ENCODE data around the gene AP1G2. TPM values are rescaled to one million over a fixed set of nuclear protein-coding genes. Genes with fewer than 3 reads are reported as not detected.

Gene AP1G2
- total and polyA plus RNA-seq, 2 of the 13 experiments (the other 11 are each of a cell fraction or from before 2014, with no cell fraction given), result 96.9 to 611 TPM

- intact Hi-C loops (cut with micrococcal nuclease; ENCODE audit: unreplicated experiment), result no loop called here
- Histone ChIP-seq H3K79me2 (ENCODE audit: insufficient read depth, low read length) (no peaks in the 10 kb centered on the region), H2AFZ (ENCODE audit: low read length) (no peak overlapping the region), H3K9ac (ENCODE audit: insufficient read depth, low read depth, low read length) (no peak overlapping the region), H3K27ac (ENCODE audit: extremely low read length, insufficient read depth, low read length) (no peak overlapping the region), H4K20me1 (ENCODE audit: insufficient read depth, low read length) (no peaks in the 10 kb centered on the region), H3K36me3 (replicated peaks in 1 of 2; ENCODE audit: control insufficient read depth in 1 of 2, insufficient read depth in 2 of 2, low read length in 2 of 2) (no peaks in the 10 kb centered on the region), H3K9me3 (ENCODE audit: low read length) (no peaks in the 10 kb centered on the region), H3K27me3 (ENCODE audit: control insufficient read depth in 1 of 2, insufficient read depth in 2 of 2, low read length in 2 of 2) (no peaks in the 10 kb centered on the region; a peak in 1 of 5 replicates), H3K4me2 (ENCODE audit: low read depth, low read length) (no peak overlapping the region), H3K4me3 (replicated peaks in 1 of 3; ENCODE audit: insufficient read depth in 1 of 3, low read depth in 2 of 3, low read length in 3 of 3) (no peak overlapping the region), H3K4me1 (ENCODE audit: insufficient read depth, low read length) (peaks cover 67% of the 10 kb centered on the region)
- CTCF ChIA-PET (ENCODE audit: low intra/inter-chr PET ratio, low total read pairs), result no interaction called here
- DNase-seq (ENCODE audit: low spot score) (no peak), FAIRE-seq (no peak), ATAC-seq (no peak)
- BruUV-seq (replicated peaks), result no TSS peak
- POLR2A ChIA-PET, result interaction anchor here (1.2 to 2.3 kb wide), 4 partner anchors 10 to 228 kb away, joined by 4 to 6 read pairs (median 6); partner anchors contain the start of gene PABPN1
- 63% methylated on average over 18 of the region's 18 CpGs for WGBS (ENCODE audit: low lambda C conversion rate)
- in situ Hi-C loops (cut with HindIII; ENCODE audit: extremely low pct_ligation_motif_present, low pct_unique_long_range_greater_than_20kb), result no loop called here
- TF ChIP-seq ATF2 (CRISPR knock-in tag; IDR thresholded peaks at IDR 0.05) (no peak), ZFYVE20 (CRISPR knock-in tag; IDR thresholded peaks at IDR 0.05; ENCODE audit: borderline replicate concordance, low read depth) (no peak), ZNF430 (CRISPR knock-in tag; IDR thresholded peaks at IDR 0.05) (no peak), ZNF550 (CRISPR knock-in tag; IDR thresholded peaks at IDR 0.05; ENCODE audit: borderline replicate concordance) (no peak), ZBTB7A (CRISPR knock-in tag; IDR thresholded peaks at IDR 0.05) (no peak), YY1 (IDR thresholded peaks at IDR 0.05; ENCODE audit: insufficient read depth, insufficient replicate concordance, low read depth, low read length) (no peak), ZNF558 (CRISPR knock-in tag; IDR thresholded peaks at IDR 0.05; ENCODE audit: borderline replicate concordance) (no peak), LRRFIP1 (CRISPR knock-in tag; conservative IDR thresholded peaks at IDR 0.05) (no peak), PPARG (CRISPR knock-in tag; conservative IDR thresholded peaks at IDR 0.05) (no peak), MBNL3 (CRISPR knock-in tag; conservative IDR thresholded peaks at IDR 0.05) (no peak), CCAR2 (optimal IDR thresholded peaks at IDR 0.05; ENCODE audit: low read depth, low read length) (no peak), U2AF2 (IDR thresholded peaks at IDR 0.05; ENCODE audit: low read depth, low read length) (no peak), ZNF564 (CRISPR knock-in tag; IDR thresholded peaks at IDR 0.05) (no peak), RFX3 (CRISPR knock-in tag; IDR thresholded peaks at IDR 0.05) (peak; percentile 51; the same call in 1 of the 2 replicates)
- TF ChIP-seq, protein P1, sequence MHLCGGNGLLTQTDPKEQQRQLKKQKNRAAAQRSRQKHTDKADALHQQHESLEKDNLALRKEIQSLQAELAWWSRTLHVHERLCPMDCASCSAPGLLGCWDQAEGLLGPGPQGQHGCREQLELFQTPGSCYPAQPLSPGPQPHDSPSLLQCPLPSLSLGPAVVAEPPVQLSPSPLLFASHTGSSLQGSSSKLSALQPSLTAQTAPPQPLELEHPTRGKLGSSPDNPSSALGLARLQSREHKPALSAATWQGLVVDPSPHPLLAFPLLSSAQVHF (CRISPR knock-in tag; IDR thresholded peaks at IDR 0.05), result peak; percentile 36; the same call in 1 of the 2 replicates
- TF ChIP-seq, protein P2, sequence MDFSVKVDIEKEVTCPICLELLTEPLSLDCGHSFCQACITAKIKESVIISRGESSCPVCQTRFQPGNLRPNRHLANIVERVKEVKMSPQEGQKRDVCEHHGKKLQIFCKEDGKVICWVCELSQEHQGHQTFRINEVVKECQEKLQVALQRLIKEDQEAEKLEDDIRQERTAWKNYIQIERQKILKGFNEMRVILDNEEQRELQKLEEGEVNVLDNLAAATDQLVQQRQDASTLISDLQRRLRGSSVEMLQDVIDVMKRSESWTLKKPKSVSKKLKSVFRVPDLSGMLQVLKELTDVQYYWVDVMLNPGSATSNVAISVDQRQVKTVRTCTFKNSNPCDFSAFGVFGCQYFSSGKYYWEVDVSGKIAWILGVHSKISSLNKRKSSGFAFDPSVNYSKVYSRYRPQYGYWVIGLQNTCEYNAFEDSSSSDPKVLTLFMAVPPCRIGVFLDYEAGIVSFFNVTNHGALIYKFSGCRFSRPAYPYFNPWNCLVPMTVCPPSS (IDR thresholded peaks at IDR 0.05), result no peak
- TF ChIP-seq, protein P3, sequence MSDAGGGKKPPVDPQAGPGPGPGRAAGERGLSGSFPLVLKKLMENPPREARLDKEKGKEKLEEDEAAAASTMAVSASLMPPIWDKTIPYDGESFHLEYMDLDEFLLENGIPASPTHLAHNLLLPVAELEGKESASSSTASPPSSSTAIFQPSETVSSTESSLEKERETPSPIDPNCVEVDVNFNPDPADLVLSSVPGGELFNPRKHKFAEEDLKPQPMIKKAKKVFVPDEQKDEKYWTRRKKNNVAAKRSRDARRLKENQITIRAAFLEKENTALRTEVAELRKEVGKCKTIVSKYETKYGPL (CRISPR knock-in tag; IDR thresholded peaks at IDR 0.05), result no peak
Measured at GRCh38 chr14:23548351-23549318, 19.0 kb downstream of the AP1G2 start.
